GM12873 (cell line): ENCODE measurements around the gene TSR3.

Source experiments
- TF ChIP-seq, protein P1 (sequence below): IDR thresholded peaks from 2 replicates; pipeline ENCODE4 v1.5.1; 2012; ENCODE audit warnings: low read depth, mild to moderate bottlenecking, moderate library complexity, low read length, control low read depth; ENCODE audit not compliant: insufficient read depth; ENCODE audit errors: missing control alignments

Gene TSR3

DNA sequence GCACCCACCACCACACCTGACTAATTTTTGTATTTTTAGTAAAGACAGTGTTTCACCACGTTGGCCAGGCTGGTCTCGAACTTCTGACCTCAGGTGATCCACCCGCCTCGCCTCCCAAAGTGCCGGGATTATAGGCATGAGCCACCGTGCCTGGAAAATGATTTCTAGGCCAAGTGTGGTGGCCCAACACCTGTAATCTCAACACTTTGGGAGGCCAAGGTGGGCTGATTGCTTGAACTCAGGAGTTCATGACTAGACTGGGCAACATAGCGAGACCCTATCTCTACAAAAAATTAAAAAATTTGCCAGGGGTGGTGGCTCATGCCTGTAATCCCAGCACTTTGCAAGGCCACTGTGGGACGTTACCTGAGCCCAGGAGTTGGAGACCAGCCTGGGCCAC is 29.3 kb downstream of the TSR3 start:
- TF ChIP-seq, protein P1, sequence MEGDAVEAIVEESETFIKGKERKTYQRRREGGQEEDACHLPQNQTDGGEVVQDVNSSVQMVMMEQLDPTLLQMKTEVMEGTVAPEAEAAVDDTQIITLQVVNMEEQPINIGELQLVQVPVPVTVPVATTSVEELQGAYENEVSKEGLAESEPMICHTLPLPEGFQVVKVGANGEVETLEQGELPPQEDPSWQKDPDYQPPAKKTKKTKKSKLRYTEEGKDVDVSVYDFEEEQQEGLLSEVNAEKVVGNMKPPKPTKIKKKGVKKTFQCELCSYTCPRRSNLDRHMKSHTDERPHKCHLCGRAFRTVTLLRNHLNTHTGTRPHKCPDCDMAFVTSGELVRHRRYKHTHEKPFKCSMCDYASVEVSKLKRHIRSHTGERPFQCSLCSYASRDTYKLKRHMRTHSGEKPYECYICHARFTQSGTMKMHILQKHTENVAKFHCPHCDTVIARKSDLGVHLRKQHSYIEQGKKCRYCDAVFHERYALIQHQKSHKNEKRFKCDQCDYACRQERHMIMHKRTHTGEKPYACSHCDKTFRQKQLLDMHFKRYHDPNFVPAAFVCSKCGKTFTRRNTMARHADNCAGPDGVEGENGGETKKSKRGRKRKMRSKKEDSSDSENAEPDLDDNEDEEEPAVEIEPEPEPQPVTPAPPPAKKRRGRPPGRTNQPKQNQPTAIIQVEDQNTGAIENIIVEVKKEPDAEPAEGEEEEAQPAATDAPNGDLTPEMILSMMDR: no peak

DNA sequence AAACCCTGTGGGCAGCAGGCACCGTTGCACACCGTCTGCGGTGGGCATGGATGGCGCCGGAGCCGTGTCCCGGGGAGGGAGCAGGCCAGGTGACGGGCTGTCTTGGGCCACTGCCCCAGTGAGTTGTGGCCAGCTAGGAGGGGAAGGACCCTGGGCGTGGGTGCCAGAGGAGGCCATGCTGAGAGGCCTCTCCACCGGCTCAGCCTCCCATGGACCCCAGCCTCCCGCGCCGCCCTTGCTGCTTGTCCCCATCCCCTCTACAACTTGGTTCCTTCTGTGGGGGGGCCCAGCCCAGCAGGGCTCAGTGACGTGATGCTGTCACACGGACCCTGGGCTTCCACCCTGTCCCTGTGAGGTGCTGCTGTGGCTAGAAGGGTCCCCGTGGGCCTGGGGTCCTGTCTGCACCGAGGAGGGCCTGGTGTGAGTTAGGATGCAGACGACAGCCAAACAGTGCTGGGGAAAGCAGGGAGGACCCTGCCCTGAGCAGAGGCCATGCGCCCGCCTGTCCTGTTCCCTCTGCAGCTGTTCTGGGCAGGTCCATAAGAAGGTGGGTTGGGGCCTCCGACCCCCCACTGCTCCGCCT is 30.9 kb downstream of the TSR3 start:
- TF ChIP-seq, protein P1: no peak

DNA sequence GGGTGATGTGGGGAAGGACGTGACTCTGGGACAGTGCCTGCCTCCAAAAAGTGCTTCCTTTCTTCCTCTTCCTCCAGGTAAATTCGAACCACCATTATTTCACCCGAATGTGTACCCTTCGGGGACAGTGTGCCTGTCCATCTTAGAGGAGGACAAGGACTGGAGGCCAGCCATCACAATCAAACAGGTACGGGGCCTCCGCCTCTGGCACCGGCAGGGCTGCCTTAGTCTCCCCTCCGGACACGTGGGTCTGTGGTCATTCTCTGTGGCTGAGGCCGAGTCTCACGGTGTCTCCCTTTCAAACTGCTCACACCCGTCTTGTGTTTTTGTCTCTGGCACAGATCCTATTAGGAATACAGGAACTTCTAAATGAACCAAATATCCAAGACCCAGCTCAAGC is 31.6 kb downstream of the TSR3 start:
- TF ChIP-seq, protein P1: no peak

GRCh38 chr16:1319041-1319440 is 32.6 kb downstream of the TSR3 start:
- TF ChIP-seq, protein P1: no peak

DNA sequence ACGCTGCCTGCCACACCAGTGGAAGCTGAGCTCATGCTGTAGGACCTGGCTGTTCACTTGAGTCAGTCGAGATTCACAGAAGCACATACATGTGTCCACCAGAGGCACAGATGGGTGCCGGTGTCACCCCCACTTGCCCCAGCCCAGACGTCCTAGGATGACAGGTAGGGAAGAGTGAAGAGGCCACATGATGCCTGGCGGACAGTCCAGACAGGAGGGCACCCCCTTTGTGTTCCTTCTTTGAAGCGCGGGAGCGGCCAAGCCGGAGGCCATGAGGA is 33.5 kb downstream of the TSR3 start:
- TF ChIP-seq, protein P1: no peak

DNA sequence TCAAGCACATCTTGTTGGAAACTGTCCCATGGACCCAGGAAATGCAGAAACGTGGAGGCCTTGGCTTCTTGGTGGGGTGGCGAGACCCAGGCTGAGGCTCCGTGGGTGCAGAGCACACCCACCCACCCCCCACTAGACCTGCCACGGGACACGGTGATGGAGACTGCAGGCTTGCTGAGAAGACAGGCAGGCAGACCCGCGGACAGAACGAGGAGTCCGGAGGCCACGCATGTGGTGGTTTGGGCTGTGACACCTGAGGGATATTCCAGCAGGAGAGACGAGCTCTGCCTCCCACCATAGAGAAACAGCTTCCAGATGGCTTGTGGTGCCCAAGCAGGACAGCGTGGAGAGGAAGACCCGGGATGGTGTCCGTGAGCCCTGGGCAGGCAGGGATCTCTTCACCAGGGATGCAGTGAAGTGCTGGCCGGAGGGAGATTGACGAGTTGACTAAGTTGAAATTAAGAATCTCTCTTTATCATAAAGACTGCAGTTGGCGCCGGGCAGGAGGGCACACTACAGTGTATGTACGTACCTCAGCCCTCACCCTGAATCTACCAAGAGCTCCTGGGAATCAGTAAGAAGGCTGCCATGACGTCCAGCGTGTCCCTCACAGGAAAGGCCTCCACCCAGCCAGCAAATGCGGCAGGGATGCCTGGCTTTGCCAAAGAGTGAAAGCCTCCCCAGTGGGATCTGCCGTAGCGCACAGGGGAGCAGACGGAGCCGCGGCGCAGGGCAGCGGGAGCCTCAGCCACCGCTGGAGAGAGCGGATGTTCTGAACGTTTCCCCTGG is 34.0 kb downstream of the TSR3 start:
- TF ChIP-seq, protein P1: no peak

DNA sequence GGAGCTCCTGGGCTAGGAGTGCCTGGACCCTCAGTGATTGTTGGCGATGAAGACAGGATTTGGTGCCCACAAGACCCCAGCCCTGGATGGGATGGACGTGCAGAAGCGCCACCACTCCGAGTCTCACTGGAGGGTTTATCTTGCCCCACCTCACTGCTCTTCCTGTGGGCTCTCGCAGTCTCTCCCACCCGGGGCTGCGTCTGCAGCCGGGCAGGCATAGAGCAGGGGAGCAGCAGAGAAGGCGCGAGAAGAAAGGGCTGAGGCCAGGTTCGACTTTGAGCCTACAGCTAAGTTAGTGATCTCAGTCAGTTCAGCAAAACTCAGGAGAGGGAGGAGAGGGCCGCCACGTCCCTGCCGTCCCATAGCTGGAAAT is 35.7 kb downstream of the TSR3 start:
- TF ChIP-seq, protein P1: no peak
